ENCODE measurements around the gene SMYD5.

SMYD5 gene

GRCh38 chr2:73217826-73218225, 3.8 kb downstream of the SMYD5 start:
- TF ChIP-seq POLR2A (IDR thresholded peaks at IDR 0.05; ENCODE audit: low read length) (no peak), GATA1 (IDR thresholded peaks at IDR 0.05; ENCODE audit: low read depth, low read length) (no peak)
- no peak for DNase-seq

GRCh38 chr2:73218298-73218697, 4.3 kb downstream of the SMYD5 start:
- no peak for DNase-seq
- no peak for TF ChIP-seq GATA1 (IDR thresholded peaks at IDR 0.05; ENCODE audit: low read depth, low read length)
- TF ChIP-seq POLR2A (IDR thresholded peaks at IDR 0.05; ENCODE audit: low read length) = no peak

- TF ChIP-seq GATA1 (IDR thresholded peaks at IDR 0.05; ENCODE audit: low read depth, low read length) (no peak), POLR2A (IDR thresholded peaks at IDR 0.05; ENCODE audit: low read length) (no peak)
- no peak for DNase-seq
These were observed 9.8 kb downstream of the SMYD5 start for GRCh38 chr2:73223821-73224220.

GRCh38 chr2:73225513-73226360, 11.7 kb downstream of the SMYD5 start:
- DNase-seq = no peak
- TF ChIP-seq GATA1 (IDR thresholded peaks at IDR 0.05; ENCODE audit: low read depth, low read length) = no peak
- TF ChIP-seq POLR2A (IDR thresholded peaks at IDR 0.05; ENCODE audit: low read length) = no peak

GRCh38 chr2:73227086-73227485, 13.0 kb downstream of the SMYD5 start:
- TF ChIP-seq POLR2A (IDR thresholded peaks at IDR 0.05; ENCODE audit: low read length) (no peak), GATA1 (IDR thresholded peaks at IDR 0.05; ENCODE audit: low read depth, low read length) (no peak)
- DNase-seq = no peak

GRCh38 chr2:73228631-73229030, 14.6 kb downstream of the SMYD5 start:
- TF ChIP-seq POLR2A (IDR thresholded peaks at IDR 0.05; ENCODE audit: low read length) = no peak
- no peak for TF ChIP-seq GATA1 (IDR thresholded peaks at IDR 0.05; ENCODE audit: low read depth, low read length)
- no peak for DNase-seq

GRCh38 chr2:73232403-73233153, 18.5 kb downstream of the SMYD5 start:
- DNase-seq = peak; percentile 54 to 61
- TF ChIP-seq POLR2A (IDR thresholded peaks at IDR 0.05; ENCODE audit: low read length) = no peak
- TF ChIP-seq GATA1 (IDR thresholded peaks at IDR 0.05; ENCODE audit: low read depth, low read length) = no peak

GRCh38 chr2:73233154-73233931, 19.3 kb downstream of the SMYD5 start, which contains the start of gene PRADC1:
TSS of gene PRADC1 (minus strand) at chr2:73233239. CDS start at chr2:73233160, 79 bp downstream.
- peak; percentile 99 for DNase-seq
- no peak for TF ChIP-seq GATA1 (IDR thresholded peaks at IDR 0.05; ENCODE audit: low read depth, low read length)
- TF ChIP-seq POLR2A (IDR thresholded peaks at IDR 0.05; ENCODE audit: low read length) = peak; percentile 33

- TF ChIP-seq GATA1 (IDR thresholded peaks at IDR 0.05; ENCODE audit: low read depth, low read length) (no peak), POLR2A (IDR thresholded peaks at IDR 0.05; ENCODE audit: low read length) (peak; percentile 91)
- peak; percentile 93 for DNase-seq
These were observed 20.1 kb downstream of the SMYD5 start, which contains the start of gene CCT7 for GRCh38 chr2:73233932-73234832. TSS of gene CCT7 (plus strand) at chr2:73234308. CDS start at chr2:73234379, 71 bp downstream.

- peak in 1 of 2 experiments; percentile 34 for DNase-seq
- TF ChIP-seq POLR2A (IDR thresholded peaks at IDR 0.05; ENCODE audit: low read length) (no peak), GATA1 (IDR thresholded peaks at IDR 0.05; ENCODE audit: low read depth, low read length) (no peak)
These were observed 21.4 kb downstream of the SMYD5 start for GRCh38 chr2:73235315-73236028.

- TF ChIP-seq GATA1 (IDR thresholded peaks at IDR 0.05; ENCODE audit: low read depth, low read length) (no peak), POLR2A (IDR thresholded peaks at IDR 0.05; ENCODE audit: low read length) (no peak)
- no peak for DNase-seq
These were observed 23.1 kb downstream of the SMYD5 start for GRCh38 chr2:73237168-73237567.

GRCh38 chr2:73238149-73238548, 24.1 kb downstream of the SMYD5 start:
- TF ChIP-seq GATA1 (IDR thresholded peaks at IDR 0.05; ENCODE audit: low read depth, low read length) (no peak), POLR2A (IDR thresholded peaks at IDR 0.05; ENCODE audit: low read length) (no peak)
- DNase-seq = no peak
